H1 (cell line): ENCODE results near the gene ARID2. TPM values are rescaled to one million over a fixed set of nuclear protein-coding genes. Genes with fewer than 3 reads are reported as not detected.

Experiments used
- BRCA1 ChIP-seq: IDR thresholded peaks from 2 replicates; pipeline ENCODE4 v1.6.1; 2012; ENCODE audit warnings: low read depth, low read length, improper control_type of control experiment
- JUN ChIP-seq: IDR thresholded peaks from 2 replicates; pipeline ENCODE4 v1.6.1; 2011; ENCODE audit warnings: low read depth, mild to moderate bottlenecking, improper control_type of control experiment, low read length
- polyA plus RNA-seq, 7 experiments: library from polyadenylated mRNA; depleted of rRNA in 3 of 7; stranded (reverse) in 5 of 7; unstranded in 2 of 7; fragments of >200 nt in 5 of 7; fragments of 200-250 nt in 2 of 7; gene quantifications; 1 replicate in 5 of 7; 2 replicates in 1 of 7; 4 replicates in 1 of 7; pipeline versions ENCODE4 v1.2.1 to v1.2.3, GENCODE V29; 2011 to 2013; ENCODE audit warnings: missing spikeins in 2 of 7, mixed read lengths in 2 of 7
- total RNA-seq: library from RNA; stranded (reverse); fragmentation: NEBNext Ultra II Directional; extraction: Animal tissue kit (Norgen Biotek cat#: 25700); gene quantifications from 2 replicates; pipeline ENCODE4 v1.2.1, GENCODE V29; 2021

ARID2 gene
- total and polyA plus RNA-seq, 2 of the 8 experiments (the other 6 are each of a cell fraction or from before 2014, with no cell fraction given) = 32.0 to 45.2 TPM

DNA sequence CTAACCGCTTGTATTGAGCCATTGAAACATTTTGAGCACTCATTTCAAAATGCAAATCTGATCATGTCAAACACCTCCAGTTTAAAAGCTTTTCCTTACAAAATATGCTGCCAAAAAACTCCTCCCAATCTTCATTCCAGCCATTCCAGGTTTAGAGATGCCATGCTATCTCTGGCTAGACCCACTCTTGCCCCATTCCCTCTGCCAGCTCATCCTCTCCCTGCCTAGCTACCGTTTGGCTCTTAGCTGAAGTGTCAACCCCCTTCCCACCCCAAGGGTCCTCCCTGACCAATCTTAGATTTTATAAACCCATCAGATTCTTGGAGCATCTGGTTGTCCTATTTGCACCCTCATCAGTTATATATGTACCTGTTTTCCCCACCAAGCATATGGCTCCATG is 185.9 kb downstream of the ARID2 start (continued):
- no peak for TF ChIP-seq JUN
- no peak for TF ChIP-seq BRCA1
